K562 (cell line): ENCODE data around the gene FARP1.

Source experiments
- ESRRB ChIP-seq: fragments of 250-450 bp; sonication (Bioruptor Pico); IDR thresholded peaks from 2 replicates; pipeline ENCODE4 v1.5.0; 2020; ENCODE audit warnings: mild to moderate bottlenecking, moderate library complexity, borderline replicate concordance
- EZH2 ChIP-seq: IDR thresholded peaks from 2 replicates; pipeline ENCODE4 v1.6.1; 2012; ENCODE audit warnings: low read depth, mild to moderate bottlenecking, inconsistent platforms, low read length, borderline replicate concordance
- FOXM1 ChIP-seq, 2 experiments: fragments of 450-650 bp in 1 of 2; sonication (generic) in 1 of 2; formaldehyde crosslinking in 1 of 2; IDR thresholded peaks; 2 replicates each; pipeline versions ENCODE4 v1.6.1 to v1.9.0; 2017 to 2022; ENCODE audit warnings: low read depth in 2 of 2, mild to moderate bottlenecking in 2 of 2, missing genetic modification reagents in 1 of 2, moderate library complexity in 1 of 2
- IFI16 ChIP-seq: fragments of 250-450 bp; sonication (Bioruptor Pico); IDR thresholded peaks from 2 replicates; pipeline ENCODE4 v2.1.2; 2022; ENCODE audit warnings: mild to moderate bottlenecking, inconsistent platforms
- NCOR1 ChIP-seq: fragments of 450-650 bp; IDR thresholded peaks from 2 replicates; pipeline ENCODE4 v1.6.1; 2016; ENCODE audit warnings: mild to moderate bottlenecking, moderate library complexity
- POLR2A ChIP-seq: fragments of 450-650 bp; conservative IDR thresholded peaks from 2 replicates; pipeline ENCODE4 v1.6.1; 2016
- POLR2AphosphoS5 ChIP-seq: IDR thresholded peaks from 2 replicates; pipeline ENCODE4 v1.6.1; 2011; ENCODE audit warnings: mild to moderate bottlenecking, low read depth, low read length, moderate library complexity; ENCODE audit not compliant: control insufficient read depth, insufficient read depth
- TARDBP ChIP-seq: fragments of 450-650 bp; IDR thresholded peaks from 2 replicates; pipeline ENCODE4 v1.6.1; 2016
- YY1 ChIP-seq, 3 experiments: IDR thresholded peaks; 2 replicates each; pipeline ENCODE4 v1.6.1; 2011; ENCODE audit warnings: low read length in 2 of 3, mild to moderate bottlenecking in 2 of 3, moderate library complexity in 2 of 3, borderline replicate concordance in 1 of 3, control low read depth in 1 of 3, low read depth in 1 of 3; ENCODE audit not compliant: insufficient read depth in 3 of 3, insufficient replicate concordance in 2 of 3, control insufficient read depth in 1 of 3, insufficient read length in 1 of 3; ENCODE audit errors: extremely low read depth in 1 of 3
- ZNF174 ChIP-seq: fragments of 250-450 bp; sonication (Bioruptor Pico); IDR thresholded peaks from 2 replicates; pipeline ENCODE4 v1.4.0; 2020; ENCODE audit warnings: mild to moderate bottlenecking
- ZNF830 ChIP-seq: fragments of 250-450 bp; sonication (Bioruptor Pico); IDR thresholded peaks from 2 replicates; pipeline ENCODE4 v1.5.0; 2021; ENCODE audit warnings: mild to moderate bottlenecking
- TF ChIP-seq, protein P1 (sequence below), 2 experiments: fragments of 450-650 bp; formaldehyde crosslinking in 1 of 2; IDR thresholded peaks; 2 replicates each; pipeline versions ENCODE4 v1.4.0 to v1.6.1; 2014 to 2020; ENCODE audit warnings: mild to moderate bottlenecking in 2 of 2, borderline replicate concordance in 1 of 2, low read depth in 1 of 2
- TF ChIP-seq, protein P2 (sequence below): fragments of 450-650 bp; IDR thresholded peaks from 2 replicates; pipeline ENCODE4 v1.6.1; 2016
- TF ChIP-seq, protein P3 (sequence below), 3 experiments: IDR thresholded peaks in 2 of 3; conservative IDR thresholded peaks in 1 of 3; 2 replicates each; pipeline ENCODE4 v1.5.1; 2011 to 2012; ENCODE audit warnings: low read length in 3 of 3, mild to moderate bottlenecking in 3 of 3, control low read depth in 2 of 3, improper control_type of control experiment in 1 of 3, inconsistent platforms in 1 of 3, low read depth in 1 of 3, mixed read lengths in 1 of 3, moderate library complexity in 1 of 3; ENCODE audit not compliant: insufficient read depth in 2 of 3

DNA sequence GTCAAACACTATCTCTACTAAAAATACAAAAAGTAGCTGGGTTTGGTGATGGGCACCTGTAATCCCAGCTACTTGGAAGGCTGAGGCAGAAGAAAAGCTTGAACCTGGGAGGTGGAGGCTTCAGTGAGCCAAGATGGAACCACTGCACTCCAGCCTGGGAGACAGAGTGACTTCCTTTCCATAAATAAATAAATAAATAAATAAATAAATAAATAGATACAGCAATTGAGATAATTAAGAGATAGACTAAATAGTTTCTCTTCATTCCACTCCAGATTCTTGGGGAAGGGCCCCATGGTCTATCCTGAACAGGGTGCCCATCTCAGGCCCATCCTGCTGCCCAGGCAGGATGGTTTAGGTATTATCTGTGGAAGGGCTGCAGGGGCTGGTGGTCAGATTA lies 24.0 kb upstream of the FARP1 start:
- TF ChIP-seq POLR2AphosphoS5 (no peak), YY1 (IDR thresholded peaks at IDR 0.05; ENCODE audit: borderline replicate concordance in 1 of 3, control insufficient read depth in 1 of 3, extremely low read depth in 1 of 3, insufficient read depth in 3 of 3, insufficient read length in 1 of 3, insufficient replicate concordance in 2 of 3, low read depth in 1 of 3, low read length in 2 of 3) (no peak), TARDBP (no peak), FOXM1 (IDR thresholded peaks at IDR 0.05; ENCODE audit: low read depth) (no peak), FOXM1 (CRISPR knock-in tag; IDR thresholded peaks at IDR 0.05; ENCODE audit: low read depth) (no peak), NCOR1 (no peak), EZH2 (no peak), POLR2A (no peak), ZNF830 (CRISPR knock-in tag) (no peak), IFI16 (no peak), ZNF174 (CRISPR knock-in tag) (no peak), ESRRB (no peak)
- TF ChIP-seq, protein P1, sequence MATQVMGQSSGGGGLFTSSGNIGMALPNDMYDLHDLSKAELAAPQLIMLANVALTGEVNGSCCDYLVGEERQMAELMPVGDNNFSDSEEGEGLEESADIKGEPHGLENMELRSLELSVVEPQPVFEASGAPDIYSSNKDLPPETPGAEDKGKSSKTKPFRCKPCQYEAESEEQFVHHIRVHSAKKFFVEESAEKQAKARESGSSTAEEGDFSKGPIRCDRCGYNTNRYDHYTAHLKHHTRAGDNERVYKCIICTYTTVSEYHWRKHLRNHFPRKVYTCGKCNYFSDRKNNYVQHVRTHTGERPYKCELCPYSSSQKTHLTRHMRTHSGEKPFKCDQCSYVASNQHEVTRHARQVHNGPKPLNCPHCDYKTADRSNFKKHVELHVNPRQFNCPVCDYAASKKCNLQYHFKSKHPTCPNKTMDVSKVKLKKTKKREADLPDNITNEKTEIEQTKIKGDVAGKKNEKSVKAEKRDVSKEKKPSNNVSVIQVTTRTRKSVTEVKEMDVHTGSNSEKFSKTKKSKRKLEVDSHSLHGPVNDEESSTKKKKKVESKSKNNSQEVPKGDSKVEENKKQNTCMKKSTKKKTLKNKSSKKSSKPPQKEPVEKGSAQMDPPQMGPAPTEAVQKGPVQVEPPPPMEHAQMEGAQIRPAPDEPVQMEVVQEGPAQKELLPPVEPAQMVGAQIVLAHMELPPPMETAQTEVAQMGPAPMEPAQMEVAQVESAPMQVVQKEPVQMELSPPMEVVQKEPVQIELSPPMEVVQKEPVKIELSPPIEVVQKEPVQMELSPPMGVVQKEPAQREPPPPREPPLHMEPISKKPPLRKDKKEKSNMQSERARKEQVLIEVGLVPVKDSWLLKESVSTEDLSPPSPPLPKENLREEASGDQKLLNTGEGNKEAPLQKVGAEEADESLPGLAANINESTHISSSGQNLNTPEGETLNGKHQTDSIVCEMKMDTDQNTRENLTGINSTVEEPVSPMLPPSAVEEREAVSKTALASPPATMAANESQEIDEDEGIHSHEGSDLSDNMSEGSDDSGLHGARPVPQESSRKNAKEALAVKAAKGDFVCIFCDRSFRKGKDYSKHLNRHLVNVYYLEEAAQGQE (IDR thresholded peaks at IDR 0.05; ENCODE audit: borderline replicate concordance): no peak
- TF ChIP-seq, protein P1 (CRISPR knock-in tag; IDR thresholded peaks at IDR 0.05; ENCODE audit: low read depth): no peak
- TF ChIP-seq, protein P2, sequence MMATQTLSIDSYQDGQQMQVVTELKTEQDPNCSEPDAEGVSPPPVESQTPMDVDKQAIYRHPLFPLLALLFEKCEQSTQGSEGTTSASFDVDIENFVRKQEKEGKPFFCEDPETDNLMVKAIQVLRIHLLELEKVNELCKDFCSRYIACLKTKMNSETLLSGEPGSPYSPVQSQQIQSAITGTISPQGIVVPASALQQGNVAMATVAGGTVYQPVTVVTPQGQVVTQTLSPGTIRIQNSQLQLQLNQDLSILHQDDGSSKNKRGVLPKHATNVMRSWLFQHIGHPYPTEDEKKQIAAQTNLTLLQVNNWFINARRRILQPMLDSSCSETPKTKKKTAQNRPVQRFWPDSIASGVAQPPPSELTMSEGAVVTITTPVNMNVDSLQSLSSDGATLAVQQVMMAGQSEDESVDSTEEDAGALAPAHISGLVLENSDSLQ: no peak
- TF ChIP-seq, protein P3, sequence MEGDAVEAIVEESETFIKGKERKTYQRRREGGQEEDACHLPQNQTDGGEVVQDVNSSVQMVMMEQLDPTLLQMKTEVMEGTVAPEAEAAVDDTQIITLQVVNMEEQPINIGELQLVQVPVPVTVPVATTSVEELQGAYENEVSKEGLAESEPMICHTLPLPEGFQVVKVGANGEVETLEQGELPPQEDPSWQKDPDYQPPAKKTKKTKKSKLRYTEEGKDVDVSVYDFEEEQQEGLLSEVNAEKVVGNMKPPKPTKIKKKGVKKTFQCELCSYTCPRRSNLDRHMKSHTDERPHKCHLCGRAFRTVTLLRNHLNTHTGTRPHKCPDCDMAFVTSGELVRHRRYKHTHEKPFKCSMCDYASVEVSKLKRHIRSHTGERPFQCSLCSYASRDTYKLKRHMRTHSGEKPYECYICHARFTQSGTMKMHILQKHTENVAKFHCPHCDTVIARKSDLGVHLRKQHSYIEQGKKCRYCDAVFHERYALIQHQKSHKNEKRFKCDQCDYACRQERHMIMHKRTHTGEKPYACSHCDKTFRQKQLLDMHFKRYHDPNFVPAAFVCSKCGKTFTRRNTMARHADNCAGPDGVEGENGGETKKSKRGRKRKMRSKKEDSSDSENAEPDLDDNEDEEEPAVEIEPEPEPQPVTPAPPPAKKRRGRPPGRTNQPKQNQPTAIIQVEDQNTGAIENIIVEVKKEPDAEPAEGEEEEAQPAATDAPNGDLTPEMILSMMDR (IDR thresholded peaks at IDR 0.05 in 2 of 3, conservative IDR thresholded peaks at IDR 0.05 in 1 of 3; ENCODE audit: insufficient read depth in 2 of 3, low read depth in 1 of 3, low read length in 3 of 3): no peak
